ENCODE results near the gene LCOR.

Gene LCOR

DNA sequence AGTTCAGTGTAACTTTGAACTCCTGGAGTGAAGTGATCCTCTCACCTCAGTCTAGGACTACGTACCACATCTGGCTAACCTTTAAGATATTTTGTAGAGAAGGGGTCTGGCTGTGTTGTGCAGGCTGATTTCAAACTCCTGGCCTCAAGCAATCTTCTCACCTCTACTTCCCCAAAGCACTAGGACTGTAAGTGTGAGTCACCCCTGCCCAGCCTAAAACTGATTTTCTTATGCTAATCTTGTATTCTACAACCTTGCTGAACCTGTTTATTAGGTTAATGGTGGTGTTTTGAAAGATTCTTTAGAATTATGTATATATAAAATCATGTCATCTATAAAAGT is 58.0 kb downstream of the LCOR start:
- Histone ChIP-seq H3K9me3 (ENCODE audit: severe bottlenecking) (peaks cover 5% of the 10 kb centered on the region), H3K27me3 (ENCODE audit: insufficient read depth, poor library complexity, severe bottlenecking) (no peaks in the 10 kb centered on the region), H3K27ac (ENCODE audit: poor library complexity, severe bottlenecking) (no peak overlapping the region), H3K36me3 (ENCODE audit: low read depth) (peaks cover 8% of the 10 kb centered on the region; the same call in 1 of the 2 replicates), H3K4me3 (ENCODE audit: severe bottlenecking) (no peak overlapping the region), H3K4me1 (ENCODE audit: insufficient read depth, poor library complexity, severe bottlenecking) (no peaks in the 10 kb centered on the region)
- ATAC-seq (ENCODE audit: low read depth) (peak; percentile 23; the same call in 1 of the 3 replicates), DNase-seq (ENCODE audit: low spot score) (no peak)
- TF ChIP-seq, protein P1, sequence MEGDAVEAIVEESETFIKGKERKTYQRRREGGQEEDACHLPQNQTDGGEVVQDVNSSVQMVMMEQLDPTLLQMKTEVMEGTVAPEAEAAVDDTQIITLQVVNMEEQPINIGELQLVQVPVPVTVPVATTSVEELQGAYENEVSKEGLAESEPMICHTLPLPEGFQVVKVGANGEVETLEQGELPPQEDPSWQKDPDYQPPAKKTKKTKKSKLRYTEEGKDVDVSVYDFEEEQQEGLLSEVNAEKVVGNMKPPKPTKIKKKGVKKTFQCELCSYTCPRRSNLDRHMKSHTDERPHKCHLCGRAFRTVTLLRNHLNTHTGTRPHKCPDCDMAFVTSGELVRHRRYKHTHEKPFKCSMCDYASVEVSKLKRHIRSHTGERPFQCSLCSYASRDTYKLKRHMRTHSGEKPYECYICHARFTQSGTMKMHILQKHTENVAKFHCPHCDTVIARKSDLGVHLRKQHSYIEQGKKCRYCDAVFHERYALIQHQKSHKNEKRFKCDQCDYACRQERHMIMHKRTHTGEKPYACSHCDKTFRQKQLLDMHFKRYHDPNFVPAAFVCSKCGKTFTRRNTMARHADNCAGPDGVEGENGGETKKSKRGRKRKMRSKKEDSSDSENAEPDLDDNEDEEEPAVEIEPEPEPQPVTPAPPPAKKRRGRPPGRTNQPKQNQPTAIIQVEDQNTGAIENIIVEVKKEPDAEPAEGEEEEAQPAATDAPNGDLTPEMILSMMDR (IDR thresholded peaks at IDR 0.05; ENCODE audit: poor library complexity, severe bottlenecking): no peak

DNA sequence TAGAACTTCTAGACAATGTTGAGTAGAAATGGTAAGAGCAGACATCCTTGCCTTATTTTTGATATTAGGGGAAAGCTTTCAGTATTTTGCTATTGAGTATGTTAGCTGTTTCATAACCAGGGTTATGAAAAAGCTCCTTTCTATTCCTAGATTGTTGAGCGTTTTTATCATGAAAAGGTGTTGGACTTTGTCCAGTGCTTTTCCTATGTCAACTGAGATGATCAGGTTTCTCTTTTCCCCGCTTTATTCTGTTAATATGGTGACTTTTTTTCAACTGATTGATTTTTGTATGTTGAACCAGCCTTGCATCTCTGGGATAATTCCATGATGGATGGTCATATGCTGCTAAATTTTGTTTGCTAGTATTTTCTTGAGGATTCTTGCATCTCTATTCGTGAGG is 58.5 kb downstream of the LCOR start:
- no peaks in the 10 kb centered on the region for H3K4me1 ChIP-seq (ENCODE audit: insufficient read depth, poor library complexity, severe bottlenecking)
- H3K27ac ChIP-seq (ENCODE audit: poor library complexity, severe bottlenecking): no peak overlapping the region
- no peak overlapping the region for H3K4me3 ChIP-seq (ENCODE audit: severe bottlenecking)
- TF ChIP-seq, protein P1 (IDR thresholded peaks at IDR 0.05; ENCODE audit: poor library complexity, severe bottlenecking): no peak
- peaks cover 5% of the 10 kb centered on the region for H3K9me3 ChIP-seq (ENCODE audit: severe bottlenecking)
- peaks cover 8% of the 10 kb centered on the region; the same call in 1 of the 2 replicates for H3K36me3 ChIP-seq (ENCODE audit: low read depth)
- DNase-seq (ENCODE audit: low spot score) (no peak), ATAC-seq (ENCODE audit: low read depth) (no peak)
- H3K27me3 ChIP-seq (ENCODE audit: insufficient read depth, poor library complexity, severe bottlenecking): no peaks in the 10 kb centered on the region

DNA sequence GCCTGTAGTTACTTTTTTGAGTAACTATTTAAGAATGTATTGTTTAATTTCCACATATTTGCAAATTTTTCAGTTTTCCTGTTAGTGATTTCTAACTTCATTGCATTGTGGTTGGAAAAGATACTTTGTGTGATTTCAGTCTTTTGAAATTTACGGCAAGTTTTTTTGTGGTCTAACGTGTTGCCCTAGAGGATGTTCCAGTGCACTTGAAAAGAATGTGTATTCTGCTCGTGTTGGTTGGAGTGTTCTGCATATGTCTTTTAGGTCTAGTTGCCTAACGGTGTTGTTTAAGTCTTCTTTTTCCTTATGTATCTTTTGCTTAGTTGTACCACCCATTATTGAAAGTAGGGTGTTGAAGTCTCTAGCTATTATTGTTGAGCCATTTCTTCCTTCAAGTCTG is 59.7 kb downstream of the LCOR start:
- TF ChIP-seq, protein P1 (IDR thresholded peaks at IDR 0.05; ENCODE audit: poor library complexity, severe bottlenecking): no peak
- Histone ChIP-seq H3K9me3 (ENCODE audit: severe bottlenecking) (peaks cover 5% of the 10 kb centered on the region), H3K36me3 (ENCODE audit: low read depth) (no peaks in the 10 kb centered on the region; the same call in 1 of the 2 replicates), H3K4me3 (ENCODE audit: severe bottlenecking) (no peak overlapping the region), H3K27me3 (ENCODE audit: insufficient read depth, poor library complexity, severe bottlenecking) (no peaks in the 10 kb centered on the region), H3K4me1 (ENCODE audit: insufficient read depth, poor library complexity, severe bottlenecking) (no peaks in the 10 kb centered on the region), H3K27ac (ENCODE audit: poor library complexity, severe bottlenecking) (no peak overlapping the region)
- DNase-seq (ENCODE audit: low spot score) (no peak), ATAC-seq (ENCODE audit: low read depth) (no peak)

DNA sequence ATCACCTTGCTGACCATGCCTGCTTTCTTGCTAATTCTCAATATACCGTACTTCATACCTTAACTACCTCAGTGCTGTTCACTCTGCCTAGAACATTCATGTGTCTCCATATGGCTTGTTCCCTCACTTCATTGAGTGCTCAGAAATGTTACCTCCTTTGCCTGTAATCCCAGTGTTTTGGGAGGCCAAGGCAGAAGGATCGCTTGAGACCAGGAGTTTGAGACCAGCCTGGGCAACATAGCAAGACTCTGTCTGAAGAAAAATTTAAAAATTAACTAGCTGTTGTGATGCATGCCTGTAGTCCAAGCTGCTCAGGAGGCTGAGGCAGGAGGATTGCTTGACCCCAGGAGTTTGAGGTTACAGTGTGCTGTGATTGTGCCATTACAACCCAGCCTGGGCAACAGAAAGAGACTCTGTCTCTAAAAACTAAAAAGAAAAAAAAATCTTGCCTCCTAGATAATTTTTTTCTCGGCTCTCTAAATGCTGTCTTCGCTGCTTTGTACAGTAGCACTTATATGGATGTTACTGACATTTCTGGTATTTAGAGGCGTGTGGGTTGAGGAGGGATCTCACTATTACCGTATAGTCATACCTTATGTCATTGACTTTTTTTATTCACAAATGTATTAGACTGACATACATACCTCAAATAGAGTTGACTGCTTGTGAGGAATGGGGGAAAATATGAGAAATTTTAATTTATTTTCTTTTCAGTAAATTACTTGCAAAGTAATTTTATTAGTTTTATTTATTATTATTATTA is 63.7 kb downstream of the LCOR start:
- DNase-seq (ENCODE audit: low spot score): no peak

More for the DNA sequence above, 63.7 kb downstream of the LCOR start:
- H3K27ac ChIP-seq (ENCODE audit: poor library complexity, severe bottlenecking): no peak overlapping the region
- peaks cover 5% of the 10 kb centered on the region for H3K9me3 ChIP-seq (ENCODE audit: severe bottlenecking)
- TF ChIP-seq, protein P1 (IDR thresholded peaks at IDR 0.05; ENCODE audit: poor library complexity, severe bottlenecking): no peak
- H3K4me3 ChIP-seq (ENCODE audit: severe bottlenecking): no peak overlapping the region
- no peaks in the 10 kb centered on the region for H3K4me1 ChIP-seq (ENCODE audit: insufficient read depth, poor library complexity, severe bottlenecking)
- no peaks in the 10 kb centered on the region; the same call in 1 of the 2 replicates for H3K36me3 ChIP-seq (ENCODE audit: low read depth)
- no peak for ATAC-seq (ENCODE audit: low read depth)
- H3K27me3 ChIP-seq (ENCODE audit: insufficient read depth, poor library complexity, severe bottlenecking): no peaks in the 10 kb centered on the region

Measured in RWPE2 (cell line).